ENCODE measurements around the gene FBXL7.

The FBXL7 gene

GRCh38 chr5:15639288-15639687 is 139.3 kb downstream of the FBXL7 start:
- Histone ChIP-seq H4K20me1 (ENCODE audit: low read depth, low read length) (no peaks in the 10 kb centered on the region), H2AFZ (ENCODE audit: low read depth, low read length, severe bottlenecking) (no peak overlapping the region), H3K4me3 (ENCODE audit: insufficient read depth, low read length, poor library complexity, severe bottlenecking) (no peak overlapping the region), H3F3A (ENCODE audit: insufficient read depth) (no peaks in the 10 kb centered on the region), H3K27me3 (ENCODE audit: low read length) (no peaks in the 10 kb centered on the region), H3K9me2 (replicated peaks; ENCODE audit: insufficient read depth, low read length) (no peaks in the 10 kb centered on the region), H3K36me3 (ENCODE audit: low read length) (no peaks in the 10 kb centered on the region), H3K9me3 (ENCODE audit: insufficient read depth, low read length) (no peaks in the 10 kb centered on the region), H3K9ac (ENCODE audit: low read length) (no peak overlapping the region), H3K27ac (ENCODE audit: low read depth, low read length) (no peak overlapping the region), H3K4me2 (ENCODE audit: low read depth, low read length, poor library complexity, severe bottlenecking) (no peak overlapping the region), H3K79me2 (ENCODE audit: insufficient read depth, low read length) (no peaks in the 10 kb centered on the region)
- TF ChIP-seq CTCF (IDR thresholded peaks at IDR 0.05; ENCODE audit: insufficient read depth, low read length, poor library complexity, severe bottlenecking) (no peak), EZH2phosphoT487 (conservative IDR thresholded peaks at IDR 0.05; ENCODE audit: low read length) (no peak)

- Histone ChIP-seq H3K27ac (ENCODE audit: low read depth, low read length) (no peak overlapping the region), H3K9ac (ENCODE audit: low read length) (no peak overlapping the region), H3K36me3 (ENCODE audit: low read length) (no peaks in the 10 kb centered on the region), H3K27me3 (ENCODE audit: low read length) (no peaks in the 10 kb centered on the region), H3F3A (ENCODE audit: insufficient read depth) (no peaks in the 10 kb centered on the region), H3K9me3 (ENCODE audit: insufficient read depth, low read length) (no peaks in the 10 kb centered on the region), H4K20me1 (ENCODE audit: low read depth, low read length) (no peaks in the 10 kb centered on the region), H3K79me2 (ENCODE audit: insufficient read depth, low read length) (no peaks in the 10 kb centered on the region), H3K4me3 (ENCODE audit: insufficient read depth, low read length, poor library complexity, severe bottlenecking) (no peak overlapping the region), H2AFZ (ENCODE audit: low read depth, low read length, severe bottlenecking) (no peak overlapping the region), H3K4me2 (ENCODE audit: low read depth, low read length, poor library complexity, severe bottlenecking) (no peak overlapping the region), H3K9me2 (replicated peaks; ENCODE audit: insufficient read depth, low read length) (no peaks in the 10 kb centered on the region)
- TF ChIP-seq CTCF (IDR thresholded peaks at IDR 0.05; ENCODE audit: insufficient read depth, low read length, poor library complexity, severe bottlenecking) (no peak), EZH2phosphoT487 (conservative IDR thresholded peaks at IDR 0.05; ENCODE audit: low read length) (no peak)
Measured at GRCh38 chr5:15640116-15640515, 140.1 kb downstream of the FBXL7 start.

- Histone ChIP-seq H3K27me3 (ENCODE audit: low read length) (no peaks in the 10 kb centered on the region), H3K4me3 (ENCODE audit: insufficient read depth, low read length, poor library complexity, severe bottlenecking) (no peak overlapping the region), H3K79me2 (ENCODE audit: insufficient read depth, low read length) (no peaks in the 10 kb centered on the region), H3F3A (ENCODE audit: insufficient read depth) (no peaks in the 10 kb centered on the region), H3K9ac (ENCODE audit: low read length) (no peak overlapping the region), H4K20me1 (ENCODE audit: low read depth, low read length) (no peaks in the 10 kb centered on the region), H3K36me3 (ENCODE audit: low read length) (no peaks in the 10 kb centered on the region), H3K27ac (ENCODE audit: low read depth, low read length) (no peak overlapping the region), H3K9me3 (ENCODE audit: insufficient read depth, low read length) (no peaks in the 10 kb centered on the region), H3K9me2 (replicated peaks; ENCODE audit: insufficient read depth, low read length) (no peaks in the 10 kb centered on the region), H3K4me2 (ENCODE audit: low read depth, low read length, poor library complexity, severe bottlenecking) (no peak overlapping the region), H2AFZ (ENCODE audit: low read depth, low read length, severe bottlenecking) (no peak overlapping the region)
- no peak for TF ChIP-seq EZH2phosphoT487 (conservative IDR thresholded peaks at IDR 0.05; ENCODE audit: low read length)
- no peak for TF ChIP-seq CTCF (IDR thresholded peaks at IDR 0.05; ENCODE audit: insufficient read depth, low read length, poor library complexity, severe bottlenecking)
Measured at GRCh38 chr5:15643731-15644130, 143.8 kb downstream of the FBXL7 start.
